ENCODE measurements around the gene RYR2.

- TF ChIP-seq POLR2A (IDR thresholded peaks at IDR 0.05): no peak
- no peak for TF ChIP-seq CTCF (IDR thresholded peaks at IDR 0.05)
Measured at GRCh38 chr1:237145379-237146135, 103.6 kb downstream of the RYR2 start.
